Adrenal gland (tissue), 5 donors: ENCODE data around the gene SV2C.

ENCODE experiments used
- CTCF ChIP-seq, 6 experiments: fragments of 450-650 bp in 4 of 6; fragments of 200-600 bp in 2 of 6; sonication (generic) in 1 of 6; IDR thresholded peaks; 1 replicate in 5 of 6; 2 replicates in 1 of 6; pipeline versions ENCODE4 v1.5.1 to v1.8.0; 2016 to 2021; ENCODE audit warnings: antibody characterized with exemption in 6 of 6, mild to moderate bottlenecking in 2 of 6, moderate library complexity in 1 of 6
- POLR2A ChIP-seq, 2 donors: fragments of 450-650 bp; IDR thresholded peaks; one replicate each; pipeline ENCODE4 v1.6.1; 2017; ENCODE audit warnings: antibody characterized with exemption in 2 of 2, mild to moderate bottlenecking in 2 of 2, moderate library complexity in 1 of 2
- donor health status: DM: no; HTN: no; CAD: no.

DNA sequence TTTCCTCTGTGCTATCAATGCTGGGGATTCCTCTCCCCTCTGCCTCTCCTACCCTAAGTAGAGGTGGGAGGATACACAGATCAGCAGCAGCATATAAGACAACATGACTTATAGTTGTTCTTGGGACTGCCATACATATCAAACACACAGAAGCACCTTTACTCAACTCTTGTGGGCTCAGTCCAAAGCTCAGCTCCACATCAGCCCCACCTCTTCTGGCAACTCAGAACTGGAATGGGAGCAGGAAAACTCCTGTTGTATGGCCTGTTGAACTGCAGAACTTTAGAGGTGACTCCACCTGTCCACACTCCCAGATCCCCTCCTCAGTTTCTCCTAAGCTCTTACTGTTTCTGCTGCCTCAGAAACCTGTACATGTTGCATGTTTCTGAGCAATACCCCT, 127.8 kb downstream of the SV2C start:
- TF ChIP-seq CTCF (IDR thresholded peaks at IDR 0.05): no peak
- TF ChIP-seq POLR2A (IDR thresholded peaks at IDR 0.05): no peak
